WTC11 (cell line): ENCODE measurements around the gene MGAT4D. TPM values are rescaled to one million over a fixed set of nuclear protein-coding genes. Genes with fewer than 3 reads are reported as not detected.
A peak's percentile ranks its signal among the peaks of the same experiment; 100 is the strongest.

Source experiments
- CBFB ChIP-seq: sonication (generic); formaldehyde crosslinking; IDR thresholded peaks from 2 replicates; pipeline ENCODE4 v1.8.1; 2022; ENCODE audit warnings: mild to moderate bottlenecking, low read depth, missing genetic modification reagents
- ELF4 ChIP-seq: sonication (generic); formaldehyde crosslinking; IDR thresholded peaks from 2 replicates; pipeline ENCODE4 v1.8.1; 2022; ENCODE audit warnings: low read depth, mild to moderate bottlenecking, moderate library complexity, missing genetic modification reagents
- ETV6 ChIP-seq: sonication (generic); formaldehyde crosslinking; IDR thresholded peaks from 2 replicates; pipeline ENCODE4 v1.8.1; 2022; ENCODE audit warnings: mild to moderate bottlenecking, missing genetic modification reagents
- GRHL2 ChIP-seq: fragments of 250-450 bp; sonication (Bioruptor Pico); IDR thresholded peaks from 2 replicates; pipeline ENCODE4 v1.8.0; 2022; ENCODE audit warnings: mild to moderate bottlenecking, moderate library complexity; ENCODE audit not compliant: insufficient replicate concordance, severe bottlenecking
- HMGA2 ChIP-seq: fragments of 250-450 bp; sonication (Bioruptor Pico); IDR thresholded peaks from 2 replicates; pipeline ENCODE4 v1.4.0; 2021; ENCODE audit warnings: mild to moderate bottlenecking, moderate library complexity
- KAT7 ChIP-seq: sonication (generic); formaldehyde crosslinking; IDR thresholded peaks from 2 replicates; pipeline ENCODE4 v1.8.1; 2023; ENCODE audit warnings: missing genetic modification reagents, mild to moderate bottlenecking, borderline replicate concordance
- MXD4 ChIP-seq: fragments of 250-450 bp; sonication (Bioruptor Pico); IDR thresholded peaks from 2 replicates; pipeline ENCODE4 v1.8.0; 2021; ENCODE audit warnings: mild to moderate bottlenecking, moderate library complexity, borderline replicate concordance
- MYBL2 ChIP-seq: sonication (generic); formaldehyde crosslinking; IDR thresholded peaks from 2 replicates; pipeline ENCODE4 v1.8.1; 2023; ENCODE audit warnings: mild to moderate bottlenecking, moderate library complexity, missing genetic modification reagents
- NFE2L1 ChIP-seq: sonication (generic); formaldehyde crosslinking; IDR thresholded peaks from 2 replicates; pipeline ENCODE4 v1.8.1; 2023; ENCODE audit warnings: missing genetic modification reagents
- RELA ChIP-seq: sonication (generic); formaldehyde crosslinking; IDR thresholded peaks from 2 replicates; pipeline ENCODE4 v1.8.1; 2022; ENCODE audit warnings: missing genetic modification reagents, mild to moderate bottlenecking, borderline replicate concordance
- SMAD3 ChIP-seq: sonication (generic); formaldehyde crosslinking; IDR thresholded peaks from 2 replicates; pipeline ENCODE4 v1.8.0; 2022; ENCODE audit warnings: missing genetic modification reagents, mild to moderate bottlenecking, borderline replicate concordance
- TP53 ChIP-seq: sonication (generic); formaldehyde crosslinking; IDR thresholded peaks from 2 replicates; pipeline ENCODE4 v1.8.1; 2023; ENCODE audit warnings: mild to moderate bottlenecking, missing genetic modification reagents
- ZNF121 ChIP-seq: sonication (generic); formaldehyde crosslinking; IDR thresholded peaks from 2 replicates; pipeline ENCODE4 v1.8.0; 2023; ENCODE audit warnings: missing genetic modification reagents
- ZNF219 ChIP-seq: sonication (generic); formaldehyde crosslinking; IDR thresholded peaks from 2 replicates; pipeline ENCODE4 v1.8.0; 2023; ENCODE audit warnings: missing genetic modification reagents, mild to moderate bottlenecking, borderline replicate concordance
- ZNF263 ChIP-seq: sonication (generic); formaldehyde crosslinking; IDR thresholded peaks from 2 replicates; pipeline ENCODE4 v1.8.1; 2022; ENCODE audit warnings: low read depth, mild to moderate bottlenecking, moderate library complexity, missing genetic modification reagents
- ZNF317 ChIP-seq: sonication (generic); formaldehyde crosslinking; IDR thresholded peaks from 2 replicates; pipeline ENCODE4 v1.8.1; 2023; ENCODE audit warnings: low read depth, mild to moderate bottlenecking, moderate library complexity, missing genetic modification reagents, borderline replicate concordance
- total RNA-seq: library from RNA; stranded (reverse); gene quantifications from 3 replicates; pipeline ENCODE4 v1.2.3, GENCODE V29; 2021
- TF ChIP-seq, protein P1 (sequence below): fragments of 250-450 bp; sonication (Bioruptor Pico); IDR thresholded peaks from 2 replicates; pipeline ENCODE4 v1.9.0; 2021; ENCODE audit warnings: mild to moderate bottlenecking
- TF ChIP-seq, protein P2 (sequence below): sonication (generic); formaldehyde crosslinking; IDR thresholded peaks from 2 replicates; pipeline ENCODE4 v1.8.1; 2023; ENCODE audit warnings: mild to moderate bottlenecking, missing genetic modification reagents, borderline replicate concordance
- TF ChIP-seq, protein P3 (sequence below): sonication (generic); formaldehyde crosslinking; IDR thresholded peaks from 2 replicates; pipeline ENCODE4 v1.8.1; 2023; ENCODE audit warnings: mild to moderate bottlenecking, missing genetic modification reagents, moderate library complexity
- TF ChIP-seq, protein P4 (sequence below): sonication (generic); formaldehyde crosslinking; conservative IDR thresholded peaks from 2 replicates; pipeline ENCODE4 v1.8.1; 2022; ENCODE audit warnings: mild to moderate bottlenecking, missing genetic modification reagents
- TF ChIP-seq, protein P5 (sequence below): sonication (generic); formaldehyde crosslinking; IDR thresholded peaks from 2 replicates; pipeline ENCODE4 v1.8.1; 2023; ENCODE audit warnings: mild to moderate bottlenecking, missing genetic modification reagents
- TF ChIP-seq, protein P6 (sequence below): sonication (generic); formaldehyde crosslinking; IDR thresholded peaks from 2 replicates; pipeline ENCODE4 v1.8.1; 2022; ENCODE audit warnings: missing genetic modification reagents, borderline replicate concordance
- TF ChIP-seq, protein P7 (sequence below): sonication (generic); formaldehyde crosslinking; IDR thresholded peaks from 2 replicates; pipeline ENCODE4 v1.8.0; 2022; ENCODE audit warnings: mild to moderate bottlenecking, missing genetic modification reagents
- TF ChIP-seq, protein P8 (sequence below): sonication (generic); formaldehyde crosslinking; IDR thresholded peaks from 2 replicates; pipeline ENCODE4 v1.8.0; 2022; ENCODE audit warnings: mild to moderate bottlenecking, missing genetic modification reagents
- TF ChIP-seq, protein P9 (sequence below): sonication (generic); formaldehyde crosslinking; IDR thresholded peaks from 2 replicates; pipeline ENCODE4 v1.8.0; 2023; ENCODE audit warnings: missing genetic modification reagents

MGAT4D gene
- total RNA-seq, 1 experiment from 2014 or later: not detected

DNA sequence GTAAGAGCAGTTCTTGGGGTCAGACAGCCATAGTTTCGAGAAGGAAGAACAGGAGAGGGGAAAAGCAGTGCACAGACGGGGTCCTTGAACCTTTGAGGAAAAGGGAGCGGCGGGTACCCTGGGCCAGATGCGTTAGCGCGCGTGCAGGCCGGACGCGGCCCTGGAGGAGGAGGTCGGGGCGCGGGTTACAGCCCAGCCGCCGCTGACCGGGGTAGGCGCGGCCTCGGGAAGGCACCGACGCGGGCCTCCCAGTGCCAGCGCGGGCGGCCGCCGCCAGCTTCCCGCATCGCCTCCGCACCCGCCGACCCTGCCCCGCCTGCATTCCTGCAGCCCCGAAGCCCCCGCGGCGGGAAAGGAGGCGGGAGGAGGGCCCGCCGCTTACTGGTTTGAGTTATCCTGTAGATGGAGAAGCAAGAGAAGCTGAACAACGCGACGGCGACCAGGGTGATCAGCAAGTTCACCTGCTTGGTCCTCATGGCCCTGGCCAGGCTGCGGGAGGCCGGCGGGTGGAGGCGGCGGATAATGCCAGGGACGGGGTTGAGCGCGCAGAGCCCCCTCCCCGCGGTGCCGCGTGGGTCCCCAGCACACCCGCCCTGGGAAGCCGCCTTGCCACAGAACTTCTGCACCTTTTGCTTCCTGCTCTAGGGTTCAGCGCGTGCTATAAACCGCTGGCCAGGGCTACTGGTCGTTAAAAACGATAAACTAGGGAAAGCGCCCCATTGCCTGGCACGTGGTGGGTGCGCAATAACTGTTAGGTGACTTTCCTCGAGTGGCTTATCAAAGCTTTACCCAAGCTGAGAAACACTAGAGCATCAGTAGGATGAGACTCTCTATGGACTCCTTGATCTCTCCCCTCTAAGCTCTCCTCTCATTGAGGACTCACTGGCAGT is at the start of gene MGAT4D (continued):
- TF ChIP-seq, protein P1, sequence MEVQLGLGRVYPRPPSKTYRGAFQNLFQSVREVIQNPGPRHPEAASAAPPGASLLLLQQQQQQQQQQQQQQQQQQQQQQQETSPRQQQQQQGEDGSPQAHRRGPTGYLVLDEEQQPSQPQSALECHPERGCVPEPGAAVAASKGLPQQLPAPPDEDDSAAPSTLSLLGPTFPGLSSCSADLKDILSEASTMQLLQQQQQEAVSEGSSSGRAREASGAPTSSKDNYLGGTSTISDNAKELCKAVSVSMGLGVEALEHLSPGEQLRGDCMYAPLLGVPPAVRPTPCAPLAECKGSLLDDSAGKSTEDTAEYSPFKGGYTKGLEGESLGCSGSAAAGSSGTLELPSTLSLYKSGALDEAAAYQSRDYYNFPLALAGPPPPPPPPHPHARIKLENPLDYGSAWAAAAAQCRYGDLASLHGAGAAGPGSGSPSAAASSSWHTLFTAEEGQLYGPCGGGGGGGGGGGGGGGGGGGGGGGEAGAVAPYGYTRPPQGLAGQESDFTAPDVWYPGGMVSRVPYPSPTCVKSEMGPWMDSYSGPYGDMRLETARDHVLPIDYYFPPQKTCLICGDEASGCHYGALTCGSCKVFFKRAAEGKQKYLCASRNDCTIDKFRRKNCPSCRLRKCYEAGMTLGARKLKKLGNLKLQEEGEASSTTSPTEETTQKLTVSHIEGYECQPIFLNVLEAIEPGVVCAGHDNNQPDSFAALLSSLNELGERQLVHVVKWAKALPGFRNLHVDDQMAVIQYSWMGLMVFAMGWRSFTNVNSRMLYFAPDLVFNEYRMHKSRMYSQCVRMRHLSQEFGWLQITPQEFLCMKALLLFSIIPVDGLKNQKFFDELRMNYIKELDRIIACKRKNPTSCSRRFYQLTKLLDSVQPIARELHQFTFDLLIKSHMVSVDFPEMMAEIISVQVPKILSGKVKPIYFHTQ: no peak
- TF ChIP-seq, protein P2, sequence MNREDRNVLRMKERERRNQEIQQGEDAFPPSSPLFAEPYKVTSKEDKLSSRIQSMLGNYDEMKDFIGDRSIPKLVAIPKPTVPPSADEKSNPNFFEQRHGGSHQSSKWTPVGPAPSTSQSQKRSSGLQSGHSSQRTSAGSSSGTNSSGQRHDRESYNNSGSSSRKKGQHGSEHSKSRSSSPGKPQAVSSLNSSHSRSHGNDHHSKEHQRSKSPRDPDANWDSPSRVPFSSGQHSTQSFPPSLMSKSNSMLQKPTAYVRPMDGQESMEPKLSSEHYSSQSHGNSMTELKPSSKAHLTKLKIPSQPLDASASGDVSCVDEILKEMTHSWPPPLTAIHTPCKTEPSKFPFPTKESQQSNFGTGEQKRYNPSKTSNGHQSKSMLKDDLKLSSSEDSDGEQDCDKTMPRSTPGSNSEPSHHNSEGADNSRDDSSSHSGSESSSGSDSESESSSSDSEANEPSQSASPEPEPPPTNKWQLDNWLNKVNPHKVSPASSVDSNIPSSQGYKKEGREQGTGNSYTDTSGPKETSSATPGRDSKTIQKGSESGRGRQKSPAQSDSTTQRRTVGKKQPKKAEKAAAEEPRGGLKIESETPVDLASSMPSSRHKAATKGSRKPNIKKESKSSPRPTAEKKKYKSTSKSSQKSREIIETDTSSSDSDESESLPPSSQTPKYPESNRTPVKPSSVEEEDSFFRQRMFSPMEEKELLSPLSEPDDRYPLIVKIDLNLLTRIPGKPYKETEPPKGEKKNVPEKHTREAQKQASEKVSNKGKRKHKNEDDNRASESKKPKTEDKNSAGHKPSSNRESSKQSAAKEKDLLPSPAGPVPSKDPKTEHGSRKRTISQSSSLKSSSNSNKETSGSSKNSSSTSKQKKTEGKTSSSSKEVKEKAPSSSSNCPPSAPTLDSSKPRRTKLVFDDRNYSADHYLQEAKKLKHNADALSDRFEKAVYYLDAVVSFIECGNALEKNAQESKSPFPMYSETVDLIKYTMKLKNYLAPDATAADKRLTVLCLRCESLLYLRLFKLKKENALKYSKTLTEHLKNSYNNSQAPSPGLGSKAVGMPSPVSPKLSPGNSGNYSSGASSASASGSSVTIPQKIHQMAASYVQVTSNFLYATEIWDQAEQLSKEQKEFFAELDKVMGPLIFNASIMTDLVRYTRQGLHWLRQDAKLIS (CRISPR knock-in tag): no peak
- TF ChIP-seq, protein P3, sequence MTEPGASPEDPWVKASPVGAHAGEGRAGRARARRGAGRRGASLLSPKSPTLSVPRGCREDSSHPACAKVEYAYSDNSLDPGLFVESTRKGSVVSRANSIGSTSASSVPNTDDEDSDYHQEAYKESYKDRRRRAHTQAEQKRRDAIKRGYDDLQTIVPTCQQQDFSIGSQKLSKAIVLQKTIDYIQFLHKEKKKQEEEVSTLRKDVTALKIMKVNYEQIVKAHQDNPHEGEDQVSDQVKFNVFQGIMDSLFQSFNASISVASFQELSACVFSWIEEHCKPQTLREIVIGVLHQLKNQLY: no peak
- TF ChIP-seq ZNF317 (CRISPR knock-in tag) (no peak), NFE2L1 (CRISPR knock-in tag) (0 out of 2 replicates have a peak, but pooled peaks have one; percentile 36), HMGA2 (CRISPR knock-in tag) (no peak), ZNF219 (CRISPR knock-in tag) (no peak), ETV6 (CRISPR knock-in tag) (no peak), ELF4 (no peak), SMAD3 (CRISPR knock-in tag) (no peak), GRHL2 (CRISPR knock-in tag) (no peak), ZNF263 (CRISPR knock-in tag) (no peak), TP53 (CRISPR knock-in tag) (no peak), RELA (CRISPR knock-in tag) (no peak), KAT7 (no peak), CBFB (CRISPR knock-in tag) (no peak), MYBL2 (CRISPR knock-in tag) (0 out of 2 replicates have a peak, but pooled peaks have one; percentile 25), MXD4 (no peak), ZNF121 (no peak)
- TF ChIP-seq, protein P4, sequence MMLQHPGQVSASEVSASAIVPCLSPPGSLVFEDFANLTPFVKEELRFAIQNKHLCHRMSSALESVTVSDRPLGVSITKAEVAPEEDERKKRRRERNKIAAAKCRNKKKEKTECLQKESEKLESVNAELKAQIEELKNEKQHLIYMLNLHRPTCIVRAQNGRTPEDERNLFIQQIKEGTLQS: no peak
- TF ChIP-seq, protein P5, sequence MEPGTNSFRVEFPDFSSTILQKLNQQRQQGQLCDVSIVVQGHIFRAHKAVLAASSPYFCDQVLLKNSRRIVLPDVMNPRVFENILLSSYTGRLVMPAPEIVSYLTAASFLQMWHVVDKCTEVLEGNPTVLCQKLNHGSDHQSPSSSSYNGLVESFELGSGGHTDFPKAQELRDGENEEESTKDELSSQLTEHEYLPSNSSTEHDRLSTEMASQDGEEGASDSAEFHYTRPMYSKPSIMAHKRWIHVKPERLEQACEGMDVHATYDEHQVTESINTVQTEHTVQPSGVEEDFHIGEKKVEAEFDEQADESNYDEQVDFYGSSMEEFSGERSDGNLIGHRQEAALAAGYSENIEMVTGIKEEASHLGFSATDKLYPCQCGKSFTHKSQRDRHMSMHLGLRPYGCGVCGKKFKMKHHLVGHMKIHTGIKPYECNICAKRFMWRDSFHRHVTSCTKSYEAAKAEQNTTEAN (CRISPR knock-in tag): no peak
- TF ChIP-seq, protein P6, sequence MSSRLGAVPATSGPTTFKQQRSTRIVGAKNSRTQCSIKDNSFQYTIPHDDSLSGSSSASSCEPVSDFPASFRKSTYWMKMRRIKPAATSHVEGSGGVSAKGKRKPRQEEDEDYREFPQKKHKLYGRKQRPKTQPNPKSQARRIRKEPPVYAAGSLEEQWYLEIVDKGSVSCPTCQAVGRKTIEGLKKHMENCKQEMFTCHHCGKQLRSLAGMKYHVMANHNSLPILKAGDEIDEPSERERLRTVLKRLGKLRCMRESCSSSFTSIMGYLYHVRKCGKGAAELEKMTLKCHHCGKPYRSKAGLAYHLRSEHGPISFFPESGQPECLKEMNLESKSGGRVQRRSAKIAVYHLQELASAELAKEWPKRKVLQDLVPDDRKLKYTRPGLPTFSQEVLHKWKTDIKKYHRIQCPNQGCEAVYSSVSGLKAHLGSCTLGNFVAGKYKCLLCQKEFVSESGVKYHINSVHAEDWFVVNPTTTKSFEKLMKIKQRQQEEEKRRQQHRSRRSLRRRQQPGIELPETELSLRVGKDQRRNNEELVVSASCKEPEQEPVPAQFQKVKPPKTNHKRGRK (CRISPR knock-in tag): no peak
- TF ChIP-seq, protein P7, sequence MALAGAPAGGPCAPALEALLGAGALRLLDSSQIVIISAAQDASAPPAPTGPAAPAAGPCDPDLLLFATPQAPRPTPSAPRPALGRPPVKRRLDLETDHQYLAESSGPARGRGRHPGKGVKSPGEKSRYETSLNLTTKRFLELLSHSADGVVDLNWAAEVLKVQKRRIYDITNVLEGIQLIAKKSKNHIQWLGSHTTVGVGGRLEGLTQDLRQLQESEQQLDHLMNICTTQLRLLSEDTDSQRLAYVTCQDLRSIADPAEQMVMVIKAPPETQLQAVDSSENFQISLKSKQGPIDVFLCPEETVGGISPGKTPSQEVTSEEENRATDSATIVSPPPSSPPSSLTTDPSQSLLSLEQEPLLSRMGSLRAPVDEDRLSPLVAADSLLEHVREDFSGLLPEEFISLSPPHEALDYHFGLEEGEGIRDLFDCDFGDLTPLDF (CRISPR knock-in tag): no peak
- TF ChIP-seq, protein P8, sequence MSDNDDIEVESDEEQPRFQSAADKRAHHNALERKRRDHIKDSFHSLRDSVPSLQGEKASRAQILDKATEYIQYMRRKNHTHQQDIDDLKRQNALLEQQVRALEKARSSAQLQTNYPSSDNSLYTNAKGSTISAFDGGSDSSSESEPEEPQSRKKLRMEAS (CRISPR knock-in tag): peak; percentile 31; the same call in 1 of the 2 replicates
- TF ChIP-seq, protein P9, sequence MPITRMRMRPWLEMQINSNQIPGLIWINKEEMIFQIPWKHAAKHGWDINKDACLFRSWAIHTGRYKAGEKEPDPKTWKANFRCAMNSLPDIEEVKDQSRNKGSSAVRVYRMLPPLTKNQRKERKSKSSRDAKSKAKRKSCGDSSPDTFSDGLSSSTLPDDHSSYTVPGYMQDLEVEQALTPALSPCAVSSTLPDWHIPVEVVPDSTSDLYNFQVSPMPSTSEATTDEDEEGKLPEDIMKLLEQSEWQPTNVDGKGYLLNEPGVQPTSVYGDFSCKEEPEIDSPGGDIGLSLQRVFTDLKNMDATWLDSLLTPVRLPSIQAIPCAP: no peak
